ENCODE results near the gene PLAGL1.

DNA sequence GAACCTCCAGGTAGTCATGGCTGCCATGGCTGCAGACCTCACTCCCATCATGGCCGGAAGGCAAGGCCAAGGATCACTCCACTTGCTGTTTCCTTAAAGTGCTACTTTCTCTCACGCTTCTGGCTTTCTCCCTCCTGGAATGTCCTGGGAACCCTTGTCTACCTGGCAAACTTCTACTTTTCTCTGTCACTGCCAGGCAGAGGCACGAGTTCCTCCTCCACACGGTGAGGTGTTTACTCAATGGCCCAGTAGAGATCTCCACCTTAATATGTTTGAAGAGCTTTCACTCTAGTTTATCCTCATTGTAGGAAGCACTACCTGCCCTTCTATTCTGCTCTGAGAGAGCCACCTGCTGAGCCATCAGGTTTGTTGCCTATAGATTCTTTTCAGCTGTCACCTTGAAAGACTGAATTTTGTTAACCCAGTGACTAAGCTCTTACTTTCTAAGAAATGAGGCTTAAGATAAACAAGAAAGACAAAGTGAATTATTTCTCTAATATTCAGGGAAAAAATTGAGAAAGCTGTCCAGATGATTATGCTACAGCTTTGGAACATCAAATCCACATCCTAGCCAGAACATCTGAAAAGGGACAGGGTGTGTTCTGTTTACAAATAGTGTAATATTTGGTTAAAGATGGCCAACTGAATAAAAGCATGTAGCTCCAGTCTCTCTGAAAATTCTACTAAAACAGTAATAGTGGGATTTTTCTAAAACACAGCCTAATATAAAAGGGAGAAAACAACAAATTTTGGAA lies 54.9 kb downstream of the PLAGL1 start:
- TF ChIP-seq, protein P1, sequence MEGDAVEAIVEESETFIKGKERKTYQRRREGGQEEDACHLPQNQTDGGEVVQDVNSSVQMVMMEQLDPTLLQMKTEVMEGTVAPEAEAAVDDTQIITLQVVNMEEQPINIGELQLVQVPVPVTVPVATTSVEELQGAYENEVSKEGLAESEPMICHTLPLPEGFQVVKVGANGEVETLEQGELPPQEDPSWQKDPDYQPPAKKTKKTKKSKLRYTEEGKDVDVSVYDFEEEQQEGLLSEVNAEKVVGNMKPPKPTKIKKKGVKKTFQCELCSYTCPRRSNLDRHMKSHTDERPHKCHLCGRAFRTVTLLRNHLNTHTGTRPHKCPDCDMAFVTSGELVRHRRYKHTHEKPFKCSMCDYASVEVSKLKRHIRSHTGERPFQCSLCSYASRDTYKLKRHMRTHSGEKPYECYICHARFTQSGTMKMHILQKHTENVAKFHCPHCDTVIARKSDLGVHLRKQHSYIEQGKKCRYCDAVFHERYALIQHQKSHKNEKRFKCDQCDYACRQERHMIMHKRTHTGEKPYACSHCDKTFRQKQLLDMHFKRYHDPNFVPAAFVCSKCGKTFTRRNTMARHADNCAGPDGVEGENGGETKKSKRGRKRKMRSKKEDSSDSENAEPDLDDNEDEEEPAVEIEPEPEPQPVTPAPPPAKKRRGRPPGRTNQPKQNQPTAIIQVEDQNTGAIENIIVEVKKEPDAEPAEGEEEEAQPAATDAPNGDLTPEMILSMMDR (IDR thresholded peaks at IDR 0.05), result no peak
- no peak for TF ChIP-seq POLR2A (IDR thresholded peaks at IDR 0.05)
